CD4-positive, alpha-beta T cell (primary cell): ENCODE results near the gene MLLT6. TPM values are rescaled to one million over a fixed set of nuclear protein-coding genes. Genes with fewer than 3 reads are reported as not detected.

Source experiments
- ATAC-seq: fragments of 200-7000 bp; cut with Tn5 transposase; one replicate; pipeline ENCODE4 v1.10.0; 2022; ENCODE audit warnings: mild to moderate bottlenecking; ENCODE audit not compliant: poor library complexity
- CTCF ChIA-PET: fragments of 350-600 bp; sonication (Branson Sonifier 250); formaldehyde crosslinking; loops from one replicate; lab custom pipeline; 2021; ENCODE audit warnings: antibody characterized with exemption, inconsistent platforms; lab: Charles Lee
- POLR2A ChIA-PET: fragments of 350-600 bp; sonication (Branson Sonifier 250); formaldehyde crosslinking; loops from one replicate; lab custom pipeline; 2021; ENCODE audit warnings: antibody characterized with exemption, inconsistent platforms; lab: Charles Lee
- DNase-seq, 14 experiments: peaks; one replicate each; pipeline ENCODE4 v3.0.0-alpha.2; 2013 to 2020; ENCODE audit warnings: mixed read lengths in 2 of 14
- H3K27ac ChIP-seq, 2 donors: one replicate each; pipeline versions ENCODE4 v1.5.1 to v1.7.0; 2013; ENCODE audit warnings: low read length in 2 of 2, low read depth in 1 of 2, mild to moderate bottlenecking in 1 of 2
- H3K27me3 ChIP-seq, 2 experiments: 1 replicate in 1 of 2; 2 replicates in 1 of 2; pipeline versions ENCODE4 v1.6.1 to v1.7.0; 2013; ENCODE audit warnings: low read length in 2 of 2, control low read depth in 1 of 2, mild to moderate bottlenecking in 1 of 2, moderate library complexity in 1 of 2; ENCODE audit not compliant: insufficient read depth in 2 of 2, control insufficient read depth in 1 of 2
- H3K36me3 ChIP-seq: one replicate; pipeline ENCODE4 v1.6.1; 2013; ENCODE audit warnings: low read length, control low read depth; ENCODE audit not compliant: insufficient read depth
- H3K4me1 ChIP-seq: one replicate; pipeline ENCODE4 v1.6.1; 2013; ENCODE audit warnings: low read length, control low read depth; ENCODE audit not compliant: insufficient read depth
- H3K4me3 ChIP-seq: one replicate; pipeline ENCODE4 v1.5.1; 2013; ENCODE audit warnings: mild to moderate bottlenecking, low read length, moderate library complexity
- H3K9me3 ChIP-seq, 2 experiments: 1 replicate in 1 of 2; 2 replicates in 1 of 2; pipeline versions ENCODE4 v1.6.1 to v1.7.0; 2013; ENCODE audit warnings: low read length in 2 of 2, mild to moderate bottlenecking in 2 of 2, control low read depth in 1 of 2, moderate library complexity in 1 of 2; ENCODE audit not compliant: control insufficient read depth in 1 of 2, insufficient read depth in 1 of 2
- H3K27ac Mint-ChIP-seq: one replicate; pipeline ENCODE4 v1.8.0; 2020; ENCODE audit warnings: mixed read lengths
- H3K27me3 Mint-ChIP-seq: one replicate; pipeline ENCODE4 v1.8.0; 2021; ENCODE audit warnings: mixed read lengths
- H3K36me3 Mint-ChIP-seq: one replicate; pipeline ENCODE4 v1.8.0; 2021; ENCODE audit warnings: low read depth, mixed read lengths
- H3K4me1 Mint-ChIP-seq: one replicate; pipeline ENCODE4 v1.8.0; 2021; ENCODE audit warnings: low read depth, mixed read lengths
- H3K4me3 Mint-ChIP-seq: one replicate; pipeline ENCODE4 v1.8.0; 2020; ENCODE audit warnings: mild to moderate bottlenecking, mixed read lengths
- H3K9me3 Mint-ChIP-seq: one replicate; pipeline ENCODE4 v1.8.0; 2020; ENCODE audit warnings: mixed read lengths
- CTCF ChIP-seq: fragments of 200-600 bp; IDR thresholded peaks from one replicate; pipeline ENCODE4 v1.8.0; 2022; ENCODE audit warnings: antibody characterized with exemption, mild to moderate bottlenecking
- intact Hi-C, 2 experiments: fragments of 100-400 bp; cut with DNase I in 1 of 2; cut with micrococcal nuclease in 1 of 2; formaldehyde crosslinking; loops; one replicate each; pipeline versions ENCODE4 v1.15.1 to v1.9.0; 2023 to 2025; cut with DNase I, micrococcal nuclease
- total RNA-seq, 174 experiments: library from RNA in 2 of 174; stranded (reverse) in 2 of 174; gene quantifications; one replicate each; pipeline ENCODE4 v1.2.3 and lab custom pipeline; 2021 to 2026

MLLT6 gene
- total RNA-seq, 2 experiments from 2014 or later: 321 to 324 TPM

GRCh38 chr17:38751144-38751807 is 46.2 kb downstream of the MLLT6 start:
- H3K27me3 ChIP-seq: peaks cover 41 to 43% of the 10 kb centered on the region in 2 experiments
- H3K36me3 Mint-ChIP-seq: peaks cover 31% of the 10 kb centered on the region
- peaks cover 18% of the 10 kb centered on the region for H3K36me3 ChIP-seq
- H3K9me3 ChIP-seq: peaks cover 0 to 15% of the 10 kb centered on the region in 2 experiments
- peaks cover 45% of the 10 kb centered on the region for H3K4me1 Mint-ChIP-seq
- H3K4me3 Mint-ChIP-seq: peak overlapping the region; percentile 99
- H3K27me3 Mint-ChIP-seq: peaks cover 35% of the 10 kb centered on the region
- ChIA-PET CTCF (interaction anchor here (0.8 to 1.2 kb wide), 2 partner anchors 16 kb away, joined by 3 read pairs; no protein-coding TSS in a partner anchor), POLR2A (interaction anchor here (0.9 to 2.8 kb wide), 12 partner anchors 11 to 449 kb away, joined by 3 to 22 read pairs (median 6); partner anchors contain the start of genes CISD3, LASP1, RPL19 and RPL23)
- no peak for ATAC-seq
- no peak for TF ChIP-seq CTCF
- peak overlapping the region; percentile 90 for H3K4me3 ChIP-seq
- H3K27ac Mint-ChIP-seq: peak overlapping the region; percentile 83
- peak overlapping the region; percentile 80 to 93 for H3K27ac ChIP-seq
- no peak for DNase-seq
- no peaks in the 10 kb centered on the region for H3K9me3 Mint-ChIP-seq
- intact Hi-C loops: loop anchor here (1.0 to 10.0 kb wide), 4 partner anchors 21 to 404 kb away; partner anchors contain the start of genes CISD3 (in 1 of the 2) and PLXDC1 (in 1 of the 2)
- peaks cover 78% of the 10 kb centered on the region for H3K4me1 ChIP-seq

- ChIA-PET POLR2A (interaction anchor here (0.8 to 2.8 kb wide), 18 partner anchors 10 to 709 kb away, joined by 3 to 22 read pairs (median 6); partner anchors contain the start of genes CDK12, CISD3, LASP1 and MLLT6), CTCF (interaction anchor here (0.8 to 1.2 kb wide), 2 partner anchors 17 to 45 kb away, joined by 3 to 4 read pairs; no protein-coding TSS in a partner anchor)
- Histone ChIP-seq H3K4me1 (peaks cover 73% of the 10 kb centered on the region), H3K36me3 (peaks cover 24% of the 10 kb centered on the region), H3K27me3 (peaks cover 36 to 38% of the 10 kb centered on the region in 2 experiments), H3K27ac (peak overlapping the region; percentile 80 to 93), H3K4me3 (peak overlapping the region; percentile 90), H3K9me3 (peaks cover 0 to 15% of the 10 kb centered on the region in 2 experiments)
- intact Hi-C loops: loop anchor here (1.0 to 10.0 kb wide), 8 partner anchors 22 to 403 kb away; partner anchors contain the start of genes MLLT6 (in 2 of the 2), CISD3 (in 1 of the 2), CWC25 (in 1 of the 2) and PIP4K2B (in 1 of the 2)
- Mint-ChIP-seq H3K4me1 (peaks cover 39% of the 10 kb centered on the region), H3K27me3 (peaks cover 29% of the 10 kb centered on the region), H3K27ac (peak overlapping the region; percentile 83), H3K36me3 (peaks cover 34% of the 10 kb centered on the region), H3K4me3 (peak overlapping the region; percentile 99), H3K9me3 (no peaks in the 10 kb centered on the region)
- no peak for TF ChIP-seq CTCF
- peak; percentile 79 to 92 (median 84) for DNase-seq
- peak; percentile 37 for ATAC-seq
Observed at GRCh38 chr17:38751808-38752307, 46.8 kb downstream of the MLLT6 start.
